ENCODE measurements around the gene SRSF8.

SRSF8 gene

GRCh38 chr11:95103701-95104100 lies 37.0 kb downstream of the SRSF8 start:
- Histone ChIP-seq H3K9ac (ENCODE audit: low read depth, low read length) (no peak overlapping the region), H4K20me1 (ENCODE audit: insufficient read depth, low read length) (no peaks in the 10 kb centered on the region), H2AFZ (ENCODE audit: low read depth, low read length) (no peak overlapping the region), H3K27me3 (ENCODE audit: insufficient read depth, low read length, poor library complexity) (no peaks in the 10 kb centered on the region), H3K4me1 (ENCODE audit: insufficient read depth, low read length) (no peaks in the 10 kb centered on the region), H3K9me3 (ENCODE audit: insufficient read depth, low read length, severe bottlenecking) (no peaks in the 10 kb centered on the region), H3K79me2 (ENCODE audit: insufficient read depth, low read length) (no peaks in the 10 kb centered on the region), H3K27ac (ENCODE audit: low read length) (no peak overlapping the region), H3K4me3 (ENCODE audit: low read depth in 1 of 2, low read length in 2 of 2) (no peak overlapping the region), H3K4me2 (ENCODE audit: insufficient read depth, low read length) (no peak overlapping the region), H3K36me3 (ENCODE audit: insufficient read depth, low read length) (no peaks in the 10 kb centered on the region)
- ATAC-seq (ENCODE audit: insufficient read depth, low read depth) = no peak
- TF ChIP-seq EZH2 (IDR thresholded peaks at IDR 0.05; ENCODE audit: borderline replicate concordance, low read depth, low read length, severe bottlenecking) = no peak
- TF ChIP-seq, protein P1, sequence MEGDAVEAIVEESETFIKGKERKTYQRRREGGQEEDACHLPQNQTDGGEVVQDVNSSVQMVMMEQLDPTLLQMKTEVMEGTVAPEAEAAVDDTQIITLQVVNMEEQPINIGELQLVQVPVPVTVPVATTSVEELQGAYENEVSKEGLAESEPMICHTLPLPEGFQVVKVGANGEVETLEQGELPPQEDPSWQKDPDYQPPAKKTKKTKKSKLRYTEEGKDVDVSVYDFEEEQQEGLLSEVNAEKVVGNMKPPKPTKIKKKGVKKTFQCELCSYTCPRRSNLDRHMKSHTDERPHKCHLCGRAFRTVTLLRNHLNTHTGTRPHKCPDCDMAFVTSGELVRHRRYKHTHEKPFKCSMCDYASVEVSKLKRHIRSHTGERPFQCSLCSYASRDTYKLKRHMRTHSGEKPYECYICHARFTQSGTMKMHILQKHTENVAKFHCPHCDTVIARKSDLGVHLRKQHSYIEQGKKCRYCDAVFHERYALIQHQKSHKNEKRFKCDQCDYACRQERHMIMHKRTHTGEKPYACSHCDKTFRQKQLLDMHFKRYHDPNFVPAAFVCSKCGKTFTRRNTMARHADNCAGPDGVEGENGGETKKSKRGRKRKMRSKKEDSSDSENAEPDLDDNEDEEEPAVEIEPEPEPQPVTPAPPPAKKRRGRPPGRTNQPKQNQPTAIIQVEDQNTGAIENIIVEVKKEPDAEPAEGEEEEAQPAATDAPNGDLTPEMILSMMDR (IDR thresholded peaks at IDR 0.05; ENCODE audit: borderline replicate concordance, extremely low read depth, low read length, poor library complexity, severe bottlenecking) = no peak
- DNase-seq = no peak

GRCh38 chr11:95104121-95104830 lies 37.6 kb downstream of the SRSF8 start:
- Histone ChIP-seq H3K27ac (ENCODE audit: low read length) (no peak overlapping the region), H3K27me3 (ENCODE audit: insufficient read depth, low read length, poor library complexity) (no peaks in the 10 kb centered on the region)

DNA sequence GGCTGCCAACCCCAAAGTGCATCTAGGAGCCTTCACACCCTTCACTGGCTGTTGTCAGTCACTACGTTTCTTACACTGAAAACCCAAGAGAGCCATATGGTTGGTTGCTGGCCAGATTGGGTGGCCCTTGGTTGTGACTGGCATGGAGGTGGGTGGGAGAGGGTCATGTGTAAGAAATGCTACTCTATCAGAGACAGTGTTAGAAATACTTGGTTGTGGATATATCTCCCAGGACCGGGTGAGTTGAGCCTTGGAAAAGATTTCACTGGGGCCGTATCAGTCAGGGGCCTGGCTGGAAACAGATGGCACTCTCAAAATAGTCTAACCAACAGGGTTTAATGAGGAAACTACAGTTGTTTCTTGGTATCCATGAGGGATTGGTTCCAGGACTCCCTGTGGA lies 38.1 kb downstream of the SRSF8 start:
- Histone ChIP-seq H3K79me2 (ENCODE audit: insufficient read depth, low read length) (no peaks in the 10 kb centered on the region), H3K9ac (ENCODE audit: low read depth, low read length) (no peak overlapping the region), H3K4me1 (ENCODE audit: insufficient read depth, low read length) (no peaks in the 10 kb centered on the region), H3K4me3 (ENCODE audit: low read depth in 1 of 2, low read length in 2 of 2) (no peak overlapping the region), H2AFZ (ENCODE audit: low read depth, low read length) (no peak overlapping the region), H3K9me3 (ENCODE audit: insufficient read depth, low read length, severe bottlenecking) (no peaks in the 10 kb centered on the region), H3K4me2 (ENCODE audit: insufficient read depth, low read length) (no peak overlapping the region), H3K27me3 (ENCODE audit: insufficient read depth, low read length, poor library complexity) (no peaks in the 10 kb centered on the region), H4K20me1 (ENCODE audit: insufficient read depth, low read length) (no peaks in the 10 kb centered on the region), H3K36me3 (ENCODE audit: insufficient read depth, low read length) (peaks cover 6% of the 10 kb centered on the region; the same call in 1 of the 2 replicates), H3K27ac (ENCODE audit: low read length) (no peak overlapping the region)
- DNase-seq (no peak), ATAC-seq (ENCODE audit: insufficient read depth, low read depth) (no peak)
- no peak for TF ChIP-seq EZH2 (IDR thresholded peaks at IDR 0.05; ENCODE audit: borderline replicate concordance, low read depth, low read length, severe bottlenecking)
- TF ChIP-seq, protein P1 (IDR thresholded peaks at IDR 0.05; ENCODE audit: borderline replicate concordance, extremely low read depth, low read length, poor library complexity, severe bottlenecking) = no peak

More at GRCh38 chr11:95104121-95104830, 37.6 kb downstream of the SRSF8 start:
- no peaks in the 10 kb centered on the region for H3K9me3 ChIP-seq (ENCODE audit: insufficient read depth, low read length, severe bottlenecking)
- no peak for ATAC-seq (ENCODE audit: insufficient read depth, low read depth)
- no peaks in the 10 kb centered on the region for H3K4me1 ChIP-seq (ENCODE audit: insufficient read depth, low read length)
- no peak for TF ChIP-seq EZH2 (IDR thresholded peaks at IDR 0.05; ENCODE audit: borderline replicate concordance, low read depth, low read length, severe bottlenecking)
- H3K79me2 ChIP-seq (ENCODE audit: insufficient read depth, low read length) = no peaks in the 10 kb centered on the region
- peaks cover 2% of the 10 kb centered on the region; the same call in 1 of the 2 replicates for H3K36me3 ChIP-seq (ENCODE audit: insufficient read depth, low read length)
- DNase-seq = no peak
- H2AFZ ChIP-seq (ENCODE audit: low read depth, low read length) = no peak overlapping the region
- no peak overlapping the region for H3K4me3 ChIP-seq (ENCODE audit: low read depth in 1 of 2, low read length in 2 of 2)
- no peak overlapping the region for H3K4me2 ChIP-seq (ENCODE audit: insufficient read depth, low read length)
- H3K9ac ChIP-seq (ENCODE audit: low read depth, low read length) = no peak overlapping the region
- no peaks in the 10 kb centered on the region for H4K20me1 ChIP-seq (ENCODE audit: insufficient read depth, low read length)

- Histone ChIP-seq H4K20me1 (ENCODE audit: insufficient read depth, low read length) (no peaks in the 10 kb centered on the region), H3K36me3 (ENCODE audit: insufficient read depth, low read length) (peaks cover 6% of the 10 kb centered on the region; the same call in 1 of the 2 replicates), H3K4me3 (ENCODE audit: low read depth in 1 of 2, low read length in 2 of 2) (no peak overlapping the region), H3K4me1 (ENCODE audit: insufficient read depth, low read length) (no peaks in the 10 kb centered on the region), H3K27me3 (ENCODE audit: insufficient read depth, low read length, poor library complexity) (no peaks in the 10 kb centered on the region), H3K4me2 (ENCODE audit: insufficient read depth, low read length) (no peak overlapping the region), H2AFZ (ENCODE audit: low read depth, low read length) (no peak overlapping the region), H3K27ac (ENCODE audit: low read length) (no peak overlapping the region), H3K9me3 (ENCODE audit: insufficient read depth, low read length, severe bottlenecking) (no peaks in the 10 kb centered on the region), H3K9ac (ENCODE audit: low read depth, low read length) (no peak overlapping the region), H3K79me2 (ENCODE audit: insufficient read depth, low read length) (no peaks in the 10 kb centered on the region)
- ATAC-seq (ENCODE audit: insufficient read depth, low read depth) = no peak
- TF ChIP-seq EZH2 (IDR thresholded peaks at IDR 0.05; ENCODE audit: borderline replicate concordance, low read depth, low read length, severe bottlenecking) = no peak
- TF ChIP-seq, protein P1 (IDR thresholded peaks at IDR 0.05; ENCODE audit: borderline replicate concordance, extremely low read depth, low read length, poor library complexity, severe bottlenecking) = no peak
- no peak for DNase-seq
These were observed 41.5 kb downstream of the SRSF8 start for GRCh38 chr11:95108159-95108611.

Measured in DND-41 (cell line).